SKM-1 treated with dmso at 0.1 percent for 144 hours (cell line): Measurements from ENCODE around the gene RFFL.
"Not testable (repeated sequence)": the region's sequence is repeated elsewhere in the genome, so short reads cannot be mapped to it uniquely, and the experiment has no call there.

Experiments used
- DNase-seq: peaks from one replicate; lab custom pipeline; 2025; ENCODE audit not compliant: unreplicated experiment; lab: John Stamatoyannopoulos, UW

RFFL gene, protein sequence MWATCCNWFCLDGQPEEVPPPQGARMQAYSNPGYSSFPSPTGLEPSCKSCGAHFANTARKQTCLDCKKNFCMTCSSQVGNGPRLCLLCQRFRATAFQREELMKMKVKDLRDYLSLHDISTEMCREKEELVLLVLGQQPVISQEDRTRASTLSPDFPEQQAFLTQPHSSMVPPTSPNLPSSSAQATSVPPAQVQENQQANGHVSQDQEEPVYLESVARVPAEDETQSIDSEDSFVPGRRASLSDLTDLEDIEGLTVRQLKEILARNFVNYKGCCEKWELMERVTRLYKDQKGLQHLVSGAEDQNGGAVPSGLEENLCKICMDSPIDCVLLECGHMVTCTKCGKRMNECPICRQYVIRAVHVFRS

DNA sequence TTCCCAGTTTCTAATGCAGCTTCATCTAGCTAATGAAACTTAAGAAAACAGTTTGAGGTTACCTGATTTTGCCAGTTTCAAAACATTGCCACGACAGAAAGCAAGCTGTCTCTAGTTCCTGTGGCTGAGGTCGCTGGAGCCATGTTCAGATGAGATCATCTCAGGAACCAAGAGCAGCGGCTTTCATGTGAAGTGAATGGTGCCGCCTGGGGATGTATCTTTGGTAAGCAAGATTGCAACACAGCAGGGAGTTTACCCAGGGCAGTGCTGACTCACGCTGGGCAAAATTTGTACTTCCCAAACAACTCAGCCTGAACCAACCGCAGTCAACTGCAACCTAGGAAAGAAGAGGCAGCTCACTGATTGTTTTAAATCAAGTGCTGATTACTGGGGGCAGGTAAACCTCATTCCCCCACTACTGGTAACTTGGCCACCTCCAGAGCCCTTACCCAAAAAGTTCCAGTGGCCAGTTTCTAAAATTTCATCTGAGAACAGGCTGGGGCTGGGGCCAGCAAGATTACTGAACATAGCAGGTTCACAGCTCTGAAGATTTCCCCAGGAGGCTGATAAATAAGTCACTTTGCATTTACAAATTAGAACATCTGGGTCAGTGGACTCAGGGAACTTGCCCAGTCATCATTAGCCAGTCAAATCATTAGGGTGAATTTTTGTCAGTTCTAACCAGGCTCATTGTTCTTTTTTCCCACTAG, at the start of gene RFFL:
Gene RFFL (minus strand): TSS at position 194 of the 710 bp plus-strand sequence. CDS start 37,154 bp downstream, outside the sequence.
- DNase-seq = peak; percentile 97

DNA sequence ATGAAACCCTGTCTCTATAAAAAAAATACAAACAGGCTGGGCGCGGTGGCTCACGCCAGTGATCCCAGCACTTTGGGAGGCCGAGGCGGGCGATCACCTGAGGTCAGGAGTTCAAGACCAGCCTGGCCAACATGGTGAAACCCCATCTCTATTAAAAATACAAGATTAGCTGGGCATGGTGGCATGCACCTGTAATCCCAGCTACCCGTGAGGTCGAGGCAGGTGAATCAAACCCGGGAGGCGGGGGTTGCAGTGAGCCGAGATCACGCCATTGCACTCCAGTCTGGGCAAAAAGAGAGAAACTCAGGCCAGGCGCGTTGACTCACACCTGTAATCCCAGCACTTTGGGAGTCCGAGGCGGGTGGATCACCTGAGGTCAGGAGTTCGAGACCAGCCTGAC, 47.3 kb upstream of the RFFL start:
- not testable (repeated sequence) for DNase-seq

DNA sequence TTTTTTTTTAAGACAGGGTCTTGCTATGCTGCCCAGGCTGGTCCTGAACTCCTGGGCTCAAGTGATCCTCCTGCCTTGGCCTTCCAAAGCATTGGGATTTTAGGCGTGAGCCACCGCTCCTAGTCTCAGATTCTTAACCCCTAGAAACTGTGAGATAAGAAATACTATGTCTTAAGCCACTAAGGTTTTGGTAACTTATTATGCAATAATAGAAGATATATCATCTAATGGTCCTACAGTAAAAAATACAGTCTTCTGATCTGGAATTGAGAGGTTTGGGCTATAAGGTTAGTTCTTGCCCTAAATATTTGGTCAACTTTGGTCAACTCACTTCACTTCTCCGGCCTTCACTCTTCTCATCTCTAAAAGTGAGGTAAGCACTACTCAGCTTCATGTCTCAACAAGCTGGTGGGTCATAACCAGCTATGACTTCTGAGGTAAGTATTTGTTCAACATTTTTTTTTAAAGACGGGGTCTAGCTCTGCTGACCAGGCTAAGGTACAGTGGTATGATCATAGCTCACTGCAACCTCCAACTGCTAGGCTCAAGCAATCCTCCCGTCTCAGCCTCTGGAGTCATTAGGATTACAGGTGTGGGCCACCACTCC, 41.4 kb upstream of the RFFL start:
- no peak for DNase-seq

DNA sequence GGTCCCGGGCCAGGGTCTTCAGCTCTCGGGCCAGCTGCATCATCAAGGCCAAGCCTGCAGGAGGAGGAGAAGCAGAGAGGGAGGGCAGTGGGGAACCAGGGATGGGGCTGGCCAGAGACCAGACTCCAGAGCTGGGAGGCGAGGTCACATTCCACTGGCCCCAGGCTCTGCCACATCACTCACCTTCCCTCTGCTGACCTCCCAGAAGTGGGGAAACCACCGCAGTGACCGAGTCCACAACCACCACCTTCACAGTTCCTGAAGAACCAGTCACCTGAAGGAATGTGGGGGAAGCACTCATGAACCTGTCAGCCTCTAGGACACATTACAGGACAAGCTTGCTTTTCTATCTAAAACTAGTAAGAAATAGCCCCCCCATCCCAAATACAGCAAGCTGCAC, 39.8 kb upstream of the RFFL start:
- no peak for DNase-seq

DNA sequence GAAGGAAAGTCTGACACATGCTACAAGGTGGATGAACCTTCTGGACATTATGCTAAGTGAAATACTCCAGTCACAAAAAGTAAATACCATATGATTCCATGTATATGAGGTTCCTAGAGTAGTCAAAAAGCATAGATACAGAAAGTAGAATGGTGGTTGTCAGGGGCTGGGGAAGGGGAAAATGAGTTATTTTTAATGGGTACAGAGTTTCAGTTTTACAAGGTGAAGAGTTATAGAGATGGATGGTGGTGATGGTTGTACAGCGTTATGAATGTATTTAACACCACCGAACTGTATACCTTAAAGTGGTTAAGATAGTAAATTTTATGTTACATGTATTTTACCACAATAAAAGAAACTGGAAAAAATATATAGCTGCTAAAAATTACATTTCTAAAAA, 38.2 kb upstream of the RFFL start:
- DNase-seq = no peak

DNA sequence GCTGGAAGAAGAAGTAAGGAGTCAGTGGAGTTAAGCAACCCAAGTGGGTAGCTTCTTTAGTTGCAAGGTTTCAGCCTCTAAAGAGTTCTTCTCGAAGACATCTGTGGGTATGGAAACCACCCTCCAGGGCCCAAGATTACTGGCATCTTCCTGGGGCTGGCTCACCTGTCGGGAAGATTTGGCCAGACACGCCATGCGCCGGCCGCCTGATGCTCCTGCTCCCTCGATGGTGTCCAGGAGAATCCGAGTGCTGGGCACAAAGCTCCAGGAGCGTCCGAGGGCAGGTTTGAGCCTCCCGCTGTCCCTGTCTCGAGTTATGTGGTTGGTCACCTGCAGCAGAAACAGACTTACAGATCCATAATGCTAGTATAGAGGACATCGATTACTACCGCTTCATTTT, 37.5 kb upstream of the RFFL start:
- no peak for DNase-seq

DNA sequence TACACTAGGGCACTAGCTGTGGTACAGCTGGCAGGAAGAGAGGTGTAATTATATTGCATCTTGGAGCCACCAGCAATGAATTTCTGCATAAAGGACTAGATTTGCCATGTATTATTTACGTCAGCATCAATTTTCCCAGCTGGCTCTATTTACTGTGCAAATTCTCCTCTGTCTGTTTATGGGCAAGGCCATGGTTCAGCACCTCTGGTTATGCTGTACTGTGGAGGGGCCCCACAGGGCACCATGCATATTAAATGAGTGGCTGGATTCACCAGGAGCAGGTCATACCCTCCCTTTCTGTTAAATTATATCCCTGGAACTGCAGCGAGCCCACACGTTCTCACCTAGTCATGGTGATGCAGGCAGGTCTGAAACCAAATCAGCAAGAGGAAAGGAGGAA, 36.4 kb upstream of the RFFL start:
- DNase-seq = no peak

DNA sequence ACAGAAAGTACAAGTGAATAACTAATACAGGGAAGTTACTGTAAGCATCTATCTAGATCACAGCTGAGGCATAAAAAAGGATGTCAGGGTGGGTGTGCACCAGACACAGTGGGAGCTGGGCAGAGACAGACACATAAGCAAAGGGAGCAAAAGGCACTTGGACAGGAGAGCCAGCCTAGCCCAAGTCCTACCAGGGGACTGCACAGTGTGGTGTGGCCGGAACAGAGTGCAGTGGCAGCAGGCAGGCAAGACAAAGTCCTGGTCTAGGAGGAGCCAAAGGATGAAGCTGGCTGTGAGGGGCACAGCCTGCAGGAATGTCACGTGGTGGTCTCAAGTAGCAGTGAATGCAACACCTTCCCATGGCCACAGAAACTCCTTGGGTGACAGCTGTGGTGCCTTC, 34.3 kb upstream of the RFFL start:
- DNase-seq = no peak

DNA sequence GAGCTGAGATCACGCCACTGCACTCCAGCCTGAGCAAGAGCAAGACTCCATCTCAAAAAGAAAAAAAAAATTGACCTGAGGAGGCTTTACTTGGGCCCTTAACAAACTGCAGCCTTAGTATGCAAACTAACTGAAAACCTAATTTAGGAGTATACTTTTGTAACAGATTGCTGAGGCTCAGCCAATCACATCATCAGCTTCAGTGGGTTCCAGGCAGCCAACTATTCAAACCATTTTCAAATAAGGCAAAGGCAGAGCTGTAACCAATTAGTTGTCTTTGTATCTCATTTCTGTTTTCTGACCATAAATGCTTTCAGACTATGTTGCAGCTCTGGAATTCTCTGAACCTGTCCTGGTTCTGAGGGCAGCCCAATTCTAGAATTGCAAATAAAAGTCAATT, 32.2 kb upstream of the RFFL start:
- DNase-seq = no peak

DNA sequence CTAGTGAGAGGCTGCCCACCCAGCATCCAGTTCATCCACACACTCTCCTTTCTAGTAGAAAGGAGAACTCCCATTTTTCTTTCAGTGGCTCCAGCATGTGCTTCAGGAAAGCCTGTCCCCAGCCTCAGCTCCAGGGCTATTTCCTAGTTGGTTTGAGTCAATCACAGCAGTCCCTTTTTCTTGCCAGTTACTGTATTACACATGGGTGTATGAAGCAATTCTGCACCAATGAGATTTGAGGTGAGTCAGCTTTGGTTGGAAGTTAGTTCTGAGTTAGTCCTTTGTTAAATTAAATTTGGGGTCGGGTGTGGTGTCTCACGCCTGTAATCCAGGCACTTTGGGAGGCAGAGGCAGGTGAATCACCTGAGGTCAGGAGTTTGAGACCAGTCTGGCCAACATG, 31.4 kb upstream of the RFFL start:
- no peak for DNase-seq

DNA sequence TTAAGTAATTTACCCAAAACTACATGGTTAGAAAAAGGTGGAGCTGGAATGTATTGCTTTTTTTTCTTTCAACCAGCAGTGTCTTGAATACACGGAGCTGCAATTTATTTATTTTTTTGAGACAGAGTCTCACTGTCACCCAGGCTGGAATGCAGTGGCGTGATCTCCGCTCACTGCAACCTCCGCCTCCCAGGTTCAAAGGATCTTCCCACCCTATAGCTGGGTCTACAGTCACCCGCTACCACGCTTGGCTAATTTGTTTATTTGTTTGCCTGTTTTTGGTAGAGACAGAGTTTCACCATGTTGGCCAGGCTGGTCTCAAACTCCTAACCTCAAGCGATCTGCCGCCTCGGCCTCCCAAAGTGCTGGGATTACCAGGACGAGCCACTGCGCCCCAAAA, 27.2 kb upstream of the RFFL start:
- DNase-seq = not testable (repeated sequence)

DNA sequence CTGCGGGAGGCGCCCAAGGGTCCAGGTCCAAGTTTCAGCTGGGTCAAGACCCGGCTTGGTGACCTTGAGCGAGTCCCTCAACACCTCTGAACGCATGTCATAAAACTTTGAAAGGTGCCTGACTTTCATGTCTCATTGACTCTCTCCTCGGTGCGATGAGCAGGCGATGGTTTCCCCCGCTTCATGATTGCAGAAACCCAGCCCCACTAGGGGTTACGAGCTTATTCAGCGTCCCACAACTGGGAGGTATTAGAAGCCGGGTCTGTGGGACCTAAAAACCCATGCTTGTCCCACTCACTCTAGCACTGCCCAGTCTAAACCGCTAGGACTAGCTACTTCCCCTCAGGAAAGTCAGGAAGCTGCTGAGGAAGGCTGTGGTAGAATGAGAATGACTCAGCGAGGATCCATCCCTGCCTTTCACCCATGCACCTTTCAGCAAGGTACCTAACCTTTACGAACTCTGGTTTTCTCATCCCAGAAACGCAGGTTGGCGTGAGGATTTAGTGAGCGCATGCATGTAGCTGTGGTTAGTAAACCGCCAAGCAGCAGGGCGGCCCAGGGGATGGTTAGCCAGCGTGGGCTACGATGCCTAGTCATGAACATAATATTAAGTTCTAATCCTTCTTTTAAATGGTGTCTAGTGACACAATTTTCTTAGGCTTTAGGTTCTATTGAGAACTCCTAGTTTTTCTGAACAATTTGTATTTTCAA, 26.2 kb upstream of the RFFL start:
- DNase-seq = peak; percentile 57

DNA sequence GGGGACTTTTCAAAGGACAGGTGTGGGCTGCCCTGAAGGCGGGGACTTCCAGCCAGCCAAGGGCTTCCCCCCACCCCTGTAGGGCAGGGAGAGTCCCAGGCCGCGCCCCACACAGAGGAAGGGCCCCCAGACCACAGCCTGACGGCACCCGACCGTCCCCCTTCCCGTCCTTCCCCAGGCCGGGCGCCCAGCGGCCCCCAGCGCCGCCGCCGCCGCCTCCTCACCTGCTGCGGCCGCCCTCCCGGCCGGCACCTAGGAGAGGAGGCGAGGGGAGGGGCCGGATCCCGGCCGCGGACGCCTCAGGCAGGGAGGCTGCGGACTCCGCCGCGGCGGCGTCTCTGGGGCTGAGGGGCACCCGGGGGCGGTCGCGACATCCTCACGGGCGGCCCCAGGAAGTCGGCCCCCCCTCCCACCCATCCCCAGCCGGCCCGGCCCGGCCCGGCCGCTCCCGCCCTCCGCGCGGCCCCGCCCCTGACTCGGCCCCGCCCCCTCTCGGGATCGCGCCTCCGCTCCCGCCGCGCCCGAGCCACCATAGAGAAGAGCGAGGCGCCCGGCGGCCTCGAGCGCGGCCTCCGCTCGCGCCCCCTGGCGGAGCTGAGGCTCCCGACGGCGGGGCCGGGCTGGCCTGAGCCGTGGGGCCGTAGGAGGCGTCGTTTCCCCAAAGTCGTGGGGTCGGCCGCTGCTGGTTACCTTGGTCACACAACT, 25.5 kb upstream of the RFFL start:
- DNase-seq = peak; percentile 80

DNA sequence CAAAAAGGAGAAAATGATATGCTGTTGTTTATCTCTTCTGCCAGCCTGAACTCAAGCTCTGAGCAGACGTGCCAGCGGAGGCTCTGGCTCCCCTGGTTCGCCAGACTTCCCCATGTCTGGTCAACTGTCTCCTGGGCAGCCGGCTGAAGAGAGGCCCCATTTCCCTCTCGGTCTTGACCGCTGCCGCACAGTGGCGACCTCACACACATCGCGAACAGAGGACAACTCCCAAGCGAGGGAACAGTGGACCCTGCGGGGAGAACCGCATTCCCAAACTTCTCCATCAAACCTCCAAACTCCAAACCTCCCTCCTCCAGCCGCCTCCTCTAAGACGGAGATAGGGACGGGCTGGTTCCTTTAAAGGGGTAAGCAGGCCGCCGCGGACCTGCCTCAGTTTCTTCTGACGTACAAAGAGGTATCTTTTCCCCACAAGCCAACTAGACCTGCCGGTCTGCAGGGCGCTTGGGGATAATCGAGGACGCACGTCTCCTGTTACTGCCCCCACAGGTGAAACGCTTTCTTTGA, 24.9 kb upstream of the RFFL start:
- no peak for DNase-seq

DNA sequence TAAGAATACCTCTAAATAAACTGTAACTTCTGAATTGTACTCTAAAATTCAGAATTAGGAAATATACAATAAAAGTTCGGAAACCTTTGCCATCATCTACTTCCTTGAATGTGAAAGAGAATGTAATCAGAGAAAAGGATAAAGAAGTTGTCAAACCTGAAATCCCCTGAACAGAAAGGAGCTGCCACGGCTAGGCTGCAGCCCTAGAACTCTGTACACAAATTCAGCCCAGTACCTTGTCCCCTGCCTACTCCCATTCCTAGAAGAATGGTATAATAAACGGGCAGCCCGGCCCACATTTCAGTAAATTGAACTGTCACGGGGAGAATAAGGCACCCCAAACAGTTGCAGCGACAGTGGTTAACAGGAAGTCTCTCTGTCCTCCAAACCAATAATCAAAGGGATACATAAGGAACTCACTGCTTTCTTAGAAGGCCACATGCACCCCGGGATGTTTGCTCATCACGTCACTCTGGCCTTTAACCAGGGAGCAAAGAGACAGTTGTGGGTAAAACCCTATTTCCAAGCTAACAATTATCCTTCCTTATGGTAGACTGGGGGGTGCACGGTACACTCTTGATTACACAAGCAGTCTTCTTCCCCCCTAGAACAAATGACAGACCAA, 24.3 kb upstream of the RFFL start:
- DNase-seq = peak; percentile 50

DNA sequence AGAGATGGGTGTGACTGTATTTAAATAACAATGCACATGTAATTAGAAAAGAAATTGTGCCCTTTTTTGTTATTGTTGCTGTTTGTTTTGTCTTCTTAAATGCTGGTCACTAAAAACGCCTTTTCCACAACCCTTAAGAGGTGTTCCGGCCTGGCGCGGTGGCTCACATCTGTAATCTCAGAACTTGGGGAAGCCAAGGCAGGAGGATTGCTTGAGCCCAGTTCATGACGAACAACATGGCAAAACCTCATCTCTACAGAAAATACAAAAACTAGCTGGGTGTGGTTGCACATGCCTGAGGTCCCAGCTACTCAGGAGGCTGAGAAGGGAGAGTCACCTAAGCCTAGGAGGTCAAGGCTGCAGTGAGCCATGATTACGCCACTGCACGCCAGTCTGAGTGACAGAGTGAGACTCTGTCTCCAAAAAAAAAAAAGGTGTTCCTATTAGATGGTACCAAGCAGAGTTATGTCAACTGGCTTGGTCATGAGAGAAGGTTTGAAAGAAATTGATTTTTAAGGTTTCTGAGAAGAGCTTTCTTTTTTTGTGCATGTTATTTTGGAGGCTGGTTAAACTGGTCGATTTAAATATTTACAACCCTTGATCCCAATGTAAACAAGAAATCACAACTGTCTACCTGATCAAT, 23.5 kb upstream of the RFFL start:
- no peak for DNase-seq

DNA sequence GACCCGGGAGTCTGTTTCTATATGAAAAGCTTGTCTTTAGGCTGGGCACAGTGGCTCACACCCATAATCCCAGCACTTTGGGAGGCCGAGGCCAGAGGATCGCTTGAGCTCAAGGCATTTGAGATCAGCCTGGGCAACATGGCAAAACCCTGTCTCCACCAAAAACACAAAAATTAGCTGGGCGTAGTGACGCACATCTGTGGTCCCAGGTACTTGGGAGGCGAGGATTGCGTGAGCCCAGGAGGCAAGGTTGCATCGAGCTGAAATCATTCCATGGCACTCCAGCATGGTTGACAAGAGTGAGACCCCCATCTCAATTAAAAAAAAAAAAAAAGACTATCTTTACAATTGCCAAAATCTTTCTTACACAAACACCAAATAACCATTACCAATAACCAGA, 22.7 kb upstream of the RFFL start:
- DNase-seq = no peak

DNA sequence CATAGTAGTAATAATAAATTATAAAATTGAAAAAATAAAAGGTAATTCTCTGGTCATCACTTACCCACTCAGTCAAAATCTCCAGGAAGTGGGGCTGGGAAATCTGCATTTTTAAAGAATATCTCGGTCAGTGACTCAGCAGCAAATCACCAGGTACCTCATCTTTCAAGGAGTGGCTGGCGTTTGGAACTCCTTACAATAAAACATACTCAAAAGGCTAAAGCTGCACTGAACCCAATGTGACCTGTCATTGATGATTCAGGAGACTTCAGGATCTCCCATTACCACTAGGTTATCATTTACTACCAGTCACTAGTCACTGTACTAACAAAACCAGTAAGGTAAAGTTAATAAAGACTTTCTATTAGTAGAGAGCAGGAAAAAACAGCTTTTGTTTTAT, 21.5 kb upstream of the RFFL start:
- no peak for DNase-seq

DNA sequence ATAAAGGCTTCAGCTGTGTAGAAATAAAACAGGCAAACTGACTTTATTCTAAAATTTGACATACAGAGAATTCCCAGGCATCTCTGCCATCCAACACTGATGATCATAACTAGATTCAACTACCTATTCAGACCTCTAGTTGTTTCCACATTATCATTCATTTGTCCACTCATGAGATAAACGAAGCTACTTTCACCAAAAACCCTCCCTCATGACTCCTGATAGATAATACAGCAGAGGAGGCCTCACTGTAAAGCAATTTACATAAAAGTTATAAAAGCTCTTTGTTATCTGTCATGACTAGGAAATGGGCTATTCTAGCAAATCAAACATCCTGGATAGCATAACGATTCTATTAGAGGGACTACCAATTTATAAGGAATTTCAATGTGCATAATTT, 19.6 kb upstream of the RFFL start:
- no peak for DNase-seq
